K562 (cell line): ENCODE data around the gene TRAP1.

Experiments used
- KDM1A ChIP-seq, 2 experiments: fragments of 450-650 bp; IDR thresholded peaks; 2 replicates each; pipeline ENCODE4 v1.6.1; 2016; ENCODE audit warnings: mild to moderate bottlenecking in 2 of 2
- TBP ChIP-seq: optimal IDR thresholded peaks from 2 replicates; pipeline ENCODE3; 2011; ENCODE audit warnings: low read depth, low read length, improper control_type of control experiment

- TF ChIP-seq TBP (no peak), KDM1A (IDR thresholded peaks at IDR 0.05) (no peak)
These were observed 18.2 kb upstream of the TRAP1 start for GRCh38 chr16:3735541-3735940.
